Hepatocyte (in vitro differentiated cells): ENCODE results near the gene OR1J2. TPM values are rescaled to one million over a fixed set of nuclear protein-coding genes. Genes with fewer than 3 reads are reported as not detected.

Experiments
- DNase-seq: peaks from one replicate; pipeline ENCODE4 v3.0.0-alpha.2; 2016; ENCODE audit warnings: low spot score
- H2AFZ ChIP-seq: fragments of 200-600 bp; sonication (generic); 2 replicates; pipeline ENCODE4 v1.6.0; 2016; ENCODE audit warnings: antibody characterized with exemption, mild to moderate bottlenecking
- H3K27ac ChIP-seq: fragments of 200-600 bp; sonication (generic); 2 replicates; pipeline ENCODE4 v1.5.1; 2016; ENCODE audit warnings: mild to moderate bottlenecking
- H3K27me3 ChIP-seq: fragments of 200-600 bp; sonication (generic); 2 replicates; pipeline ENCODE4 v1.6.1; 2016
- H3K36me3 ChIP-seq: fragments of 200-600 bp; sonication (generic); replicated peaks from 2 replicates; pipeline ENCODE4 v1.5.1; 2016; ENCODE audit warnings: low read depth; ENCODE audit not compliant: insufficient read depth
- H3K4me1 ChIP-seq: fragments of 200-600 bp; sonication (generic); 2 replicates; pipeline ENCODE4 v1.5.1; 2016; ENCODE audit warnings: mild to moderate bottlenecking, moderate library complexity; ENCODE audit not compliant: insufficient read depth
- H3K4me2 ChIP-seq: fragments of 200-600 bp; sonication (generic); 2 replicates; pipeline ENCODE4 v1.6.0; 2016
- H3K4me3 ChIP-seq: fragments of 200-600 bp; sonication (generic); 2 replicates; pipeline ENCODE4 v1.5.1; 2016; ENCODE audit warnings: mild to moderate bottlenecking
- H3K79me2 ChIP-seq: fragments of 200-600 bp; sonication (generic); 2 replicates; pipeline ENCODE4 v1.6.0; 2017; ENCODE audit warnings: mild to moderate bottlenecking
- H3K9me2 ChIP-seq: fragments of 200-600 bp; sonication (generic); replicated peaks from 2 replicates; pipeline ENCODE4 v1.6.0; 2017; ENCODE audit warnings: mild to moderate bottlenecking; ENCODE audit not compliant: insufficient read depth
- H3K9me3 ChIP-seq: fragments of 200-600 bp; sonication (generic); 2 replicates; pipeline ENCODE4 v1.5.1; 2016; ENCODE audit warnings: low read depth, mild to moderate bottlenecking
- H4K20me1 ChIP-seq: fragments of 200-600 bp; sonication (generic); 2 replicates; pipeline ENCODE4 v1.6.0; 2016; ENCODE audit warnings: mild to moderate bottlenecking; ENCODE audit not compliant: insufficient read depth, poor library complexity, severe bottlenecking
- EZH2 ChIP-seq: fragments of 200-600 bp; sonication (generic); IDR thresholded peaks from 2 replicates; pipeline ENCODE4 v1.6.1; 2016; ENCODE audit warnings: antibody characterized with exemption, mild to moderate bottlenecking, borderline replicate concordance
- EZH2phosphoT487 ChIP-seq: fragments of 200-600 bp; sonication (generic); IDR thresholded peaks from one replicate; pipeline ENCODE4 v1.6.1; 2018; ENCODE audit warnings: antibody characterized with exemption, mild to moderate bottlenecking, low read depth, moderate library complexity; ENCODE audit not compliant: unreplicated experiment, severe bottlenecking
- WGBS: methylation state at CpG from one replicate; pipeline ENCODE4 v1.1.6; 2016; ENCODE audit warnings: low lambda C conversion rate; ENCODE audit errors: missing lambda C conversion rate; 5-methylcytosine and 5-hydroxymethylcytosine counted together
- polyA plus RNA-seq: library from polyadenylated mRNA; unstranded; fragments of >200 nt; fragmentation: Nextera tagmentation; extraction: Ambion mirVana; gene quantifications from 2 replicates; pipeline ENCODE4 v1.2.1, GENCODE V29; 2016
- total RNA-seq: library from RNA; depleted of rRNA; stranded (reverse); fragments of >200 nt; gene quantifications from 2 replicates; pipeline ENCODE4 v1.2.3, GENCODE V29; 2014
- TF ChIP-seq, protein P1 (sequence below): fragments of 200-600 bp; sonication (generic); IDR thresholded peaks from 2 replicates; pipeline ENCODE4 v1.5.1; 2016; ENCODE audit warnings: antibody characterized with exemption, mild to moderate bottlenecking; ENCODE audit not compliant: poor library complexity

OR1J2 gene
- total and polyA plus RNA-seq, 2 experiments from 2014 or later = not detected

DNA sequence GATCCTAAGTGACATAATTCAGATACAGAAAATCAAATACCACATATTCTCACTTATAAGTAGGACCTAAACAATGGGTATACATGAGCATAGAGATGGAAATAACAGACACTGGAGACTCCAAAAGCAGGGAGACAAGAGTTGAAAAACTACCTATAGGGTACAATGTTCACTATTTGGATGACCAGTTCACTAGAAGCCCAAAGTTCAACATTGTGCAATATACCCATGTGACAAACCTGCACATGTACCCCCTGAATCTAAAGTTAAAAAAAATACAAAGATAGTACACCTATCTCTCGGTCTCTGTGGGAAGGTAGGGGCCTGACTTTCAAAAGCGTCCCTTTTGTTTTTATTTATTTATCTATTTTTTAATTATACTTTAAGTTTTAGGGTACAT lies 28.2 kb downstream of the OR1J2 start:
- Histone ChIP-seq H3K9me2 (no peaks in the 10 kb centered on the region), H2AFZ (no peak overlapping the region), H3K27me3 (no peaks in the 10 kb centered on the region), H3K4me2 (no peak overlapping the region), H3K36me3 (no peaks in the 10 kb centered on the region), H3K79me2 (no peaks in the 10 kb centered on the region), H3K9me3 (no peaks in the 10 kb centered on the region), H4K20me1 (no peaks in the 10 kb centered on the region), H3K4me1 (no peaks in the 10 kb centered on the region), H3K27ac (no peak overlapping the region), H3K4me3 (no peak overlapping the region)
- no peak for DNase-seq
- TF ChIP-seq EZH2 (no peak), EZH2phosphoT487 (no peak)
- TF ChIP-seq, protein P1, sequence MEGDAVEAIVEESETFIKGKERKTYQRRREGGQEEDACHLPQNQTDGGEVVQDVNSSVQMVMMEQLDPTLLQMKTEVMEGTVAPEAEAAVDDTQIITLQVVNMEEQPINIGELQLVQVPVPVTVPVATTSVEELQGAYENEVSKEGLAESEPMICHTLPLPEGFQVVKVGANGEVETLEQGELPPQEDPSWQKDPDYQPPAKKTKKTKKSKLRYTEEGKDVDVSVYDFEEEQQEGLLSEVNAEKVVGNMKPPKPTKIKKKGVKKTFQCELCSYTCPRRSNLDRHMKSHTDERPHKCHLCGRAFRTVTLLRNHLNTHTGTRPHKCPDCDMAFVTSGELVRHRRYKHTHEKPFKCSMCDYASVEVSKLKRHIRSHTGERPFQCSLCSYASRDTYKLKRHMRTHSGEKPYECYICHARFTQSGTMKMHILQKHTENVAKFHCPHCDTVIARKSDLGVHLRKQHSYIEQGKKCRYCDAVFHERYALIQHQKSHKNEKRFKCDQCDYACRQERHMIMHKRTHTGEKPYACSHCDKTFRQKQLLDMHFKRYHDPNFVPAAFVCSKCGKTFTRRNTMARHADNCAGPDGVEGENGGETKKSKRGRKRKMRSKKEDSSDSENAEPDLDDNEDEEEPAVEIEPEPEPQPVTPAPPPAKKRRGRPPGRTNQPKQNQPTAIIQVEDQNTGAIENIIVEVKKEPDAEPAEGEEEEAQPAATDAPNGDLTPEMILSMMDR = no peak
- 52% methylated on average over 2 of the region's 2 CpGs for WGBS

DNA sequence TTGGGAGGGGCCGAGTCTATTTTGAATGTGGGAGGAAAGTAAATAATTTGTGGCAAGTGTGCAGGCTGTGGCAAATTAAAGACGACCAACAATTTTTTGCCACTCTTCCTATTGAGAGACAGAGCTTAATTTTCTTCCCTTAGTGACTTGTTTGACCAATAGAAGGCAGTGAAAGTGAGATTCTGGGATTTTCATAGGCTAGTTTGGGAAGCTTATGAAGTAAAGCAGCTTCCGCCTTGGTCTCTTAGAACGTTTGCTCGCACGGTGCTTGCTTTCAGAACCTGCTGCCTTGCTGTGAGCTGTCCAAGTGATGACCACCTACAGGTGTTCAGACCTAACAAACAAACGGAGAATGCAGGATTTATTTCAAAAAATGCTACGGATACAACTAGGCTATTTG lies 35.6 kb downstream of the OR1J2 start:
- H3K27ac ChIP-seq = no peak overlapping the region
- WGBS = 80% methylated on average over 8 of the region's 8 CpGs

DNA sequence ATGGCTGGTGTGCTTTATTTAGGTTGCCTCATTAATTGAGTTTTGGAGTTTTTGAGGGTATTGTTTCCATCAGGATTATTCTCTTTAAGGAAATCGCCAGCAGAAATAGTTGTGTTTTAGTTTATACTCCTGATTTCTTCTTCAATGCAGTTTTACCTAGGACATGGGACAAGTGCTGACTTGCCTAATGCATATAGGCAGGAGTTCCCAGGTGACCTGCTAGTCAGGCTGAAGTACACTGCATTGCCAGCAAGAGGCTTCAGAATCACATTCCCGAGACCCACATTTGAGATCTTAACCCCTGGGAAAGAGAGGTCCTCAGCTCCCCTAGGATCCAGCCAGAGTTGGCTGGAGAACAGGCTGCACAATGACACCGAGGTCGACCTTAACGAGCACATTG lies 40.8 kb downstream of the OR1J2 start:
- Histone ChIP-seq H3K4me3 (no peak overlapping the region), H3K9me3 (no peaks in the 10 kb centered on the region), H3K4me2 (no peak overlapping the region), H3K36me3 (no peaks in the 10 kb centered on the region), H3K79me2 (no peaks in the 10 kb centered on the region), H3K4me1 (no peaks in the 10 kb centered on the region), H3K27ac (no peak overlapping the region), H2AFZ (no peak overlapping the region), H3K27me3 (no peaks in the 10 kb centered on the region), H3K9me2 (no peaks in the 10 kb centered on the region), H4K20me1 (no peaks in the 10 kb centered on the region)
- no peak for DNase-seq
- TF ChIP-seq EZH2phosphoT487 (no peak), EZH2 (no peak)
- TF ChIP-seq, protein P1 = no peak
- WGBS = 52% methylated on average over 5 of the region's 5 CpGs

More for the DNA sequence above, 35.6 kb downstream of the OR1J2 start:
- Histone ChIP-seq H3K4me1 (no peaks in the 10 kb centered on the region), H3K79me2 (no peaks in the 10 kb centered on the region), H3K9me3 (no peaks in the 10 kb centered on the region), H3K36me3 (no peaks in the 10 kb centered on the region), H3K9me2 (no peaks in the 10 kb centered on the region), H4K20me1 (no peaks in the 10 kb centered on the region), H3K27me3 (no peaks in the 10 kb centered on the region), H2AFZ (no peak overlapping the region), H3K4me3 (no peak overlapping the region), H3K4me2 (no peak overlapping the region)
- DNase-seq = no peak
- TF ChIP-seq EZH2 (no peak), EZH2phosphoT487 (no peak)
- TF ChIP-seq, protein P1 = no peak

DNA sequence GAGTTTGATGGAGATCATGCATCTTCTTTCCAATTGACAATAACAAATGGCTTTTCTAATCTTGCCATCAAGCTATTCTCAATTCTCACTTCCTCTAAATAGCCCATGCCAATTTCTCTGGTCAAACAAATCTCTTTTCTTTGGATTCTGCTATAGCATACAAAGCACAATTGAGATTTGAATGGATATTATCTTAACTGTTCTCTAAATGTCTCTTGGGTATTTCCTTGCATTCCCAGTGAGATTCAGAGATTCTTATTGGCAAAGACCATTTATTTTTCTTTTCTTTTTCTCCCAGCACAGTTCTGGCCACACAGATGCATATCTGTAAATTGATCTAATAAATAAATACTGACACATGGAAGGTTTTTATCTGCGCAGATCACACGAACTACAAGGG lies 42.2 kb downstream of the OR1J2 start, which contains the start of gene OR1N2:
Gene OR1N2 (plus strand): TSS at position 301 of the 400 bp plus-strand sequence. CDS start 100 bp downstream, outside the sequence.
- Histone ChIP-seq H3K4me2 (no peak within 1 kb of the TSS), H3K27ac (no peak within 1 kb of the TSS), H3K36me3 (no peaks in the 10 kb centered on the region), H3K4me1 (no peaks in the 10 kb centered on the region), H3K4me3 (no peak within 1 kb of the TSS), H3K9me2 (no peaks in the 10 kb centered on the region), H3K79me2 (no peaks in the 10 kb centered on the region), H2AFZ (no peak within 1 kb of the TSS), H3K9me3 (no peaks in the 10 kb centered on the region), H4K20me1 (no peaks in the 10 kb centered on the region), H3K27me3 (no peaks in the 10 kb centered on the region)
- 77% methylated on average over 2 of the region's 2 CpGs for WGBS
- no peak for DNase-seq
- TF ChIP-seq EZH2 = no peak
- no peak for TF ChIP-seq EZH2phosphoT487
- TF ChIP-seq, protein P1 = no peak
